GM12874 (cell line): ENCODE measurements around the gene SLC13A2.
A peak's percentile ranks its signal among the peaks of the same experiment; 100 is the strongest.

Source experiments
- TF ChIP-seq, protein P1 (sequence below): IDR thresholded peaks from 2 replicates; pipeline ENCODE4 v1.5.1; 2011; ENCODE audit warnings: low read depth, mild to moderate bottlenecking, control low read depth, low read length, moderate library complexity; ENCODE audit not compliant: insufficient read depth

SLC13A2 gene

DNA sequence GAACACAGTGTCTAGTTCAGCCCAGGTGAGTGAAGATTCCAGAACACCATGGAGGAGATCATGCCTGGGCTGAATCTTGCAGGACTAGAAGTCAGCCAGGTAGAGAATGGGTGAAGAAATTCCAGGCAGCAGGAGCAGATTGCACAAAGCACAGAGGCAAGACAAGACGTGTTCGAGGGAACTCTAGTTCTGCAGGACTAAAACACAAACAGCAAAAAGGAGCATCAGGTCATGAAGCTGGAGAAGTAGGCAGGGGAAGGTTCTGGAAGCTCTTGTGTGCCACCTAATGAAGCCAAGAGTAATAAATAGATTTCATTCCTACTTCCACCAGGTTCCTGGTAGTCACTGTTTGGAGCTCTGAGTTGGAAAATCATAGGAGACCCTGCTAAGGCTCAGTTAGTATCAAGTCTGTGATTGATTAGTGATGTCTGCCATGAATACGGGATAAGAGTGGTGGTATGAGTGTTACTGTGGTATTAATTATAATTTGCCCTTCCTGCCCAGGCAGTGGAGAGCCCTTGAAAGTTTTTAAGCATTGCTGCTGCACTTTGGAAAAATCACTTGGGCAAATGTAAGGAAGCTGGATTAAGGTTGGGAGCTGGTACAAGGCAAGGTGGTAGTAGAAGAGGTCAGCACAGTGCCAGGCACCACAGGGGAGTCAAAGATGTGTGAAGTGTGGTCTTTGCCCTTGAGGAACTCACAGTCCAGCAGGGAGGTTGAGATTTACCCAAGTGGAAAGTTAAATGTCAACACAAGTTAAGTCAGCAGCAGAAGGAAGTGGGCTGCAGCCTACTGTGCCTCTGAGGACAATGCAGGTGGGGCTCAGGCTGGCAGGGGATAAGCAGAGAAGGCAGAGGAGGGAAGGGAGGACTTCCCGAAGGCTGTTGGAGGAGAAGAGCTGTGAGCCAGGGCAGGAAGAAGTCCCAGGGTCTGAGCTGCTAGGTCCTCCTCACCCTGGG is 19.2 kb downstream of the SLC13A2 start:
- TF ChIP-seq, protein P1, sequence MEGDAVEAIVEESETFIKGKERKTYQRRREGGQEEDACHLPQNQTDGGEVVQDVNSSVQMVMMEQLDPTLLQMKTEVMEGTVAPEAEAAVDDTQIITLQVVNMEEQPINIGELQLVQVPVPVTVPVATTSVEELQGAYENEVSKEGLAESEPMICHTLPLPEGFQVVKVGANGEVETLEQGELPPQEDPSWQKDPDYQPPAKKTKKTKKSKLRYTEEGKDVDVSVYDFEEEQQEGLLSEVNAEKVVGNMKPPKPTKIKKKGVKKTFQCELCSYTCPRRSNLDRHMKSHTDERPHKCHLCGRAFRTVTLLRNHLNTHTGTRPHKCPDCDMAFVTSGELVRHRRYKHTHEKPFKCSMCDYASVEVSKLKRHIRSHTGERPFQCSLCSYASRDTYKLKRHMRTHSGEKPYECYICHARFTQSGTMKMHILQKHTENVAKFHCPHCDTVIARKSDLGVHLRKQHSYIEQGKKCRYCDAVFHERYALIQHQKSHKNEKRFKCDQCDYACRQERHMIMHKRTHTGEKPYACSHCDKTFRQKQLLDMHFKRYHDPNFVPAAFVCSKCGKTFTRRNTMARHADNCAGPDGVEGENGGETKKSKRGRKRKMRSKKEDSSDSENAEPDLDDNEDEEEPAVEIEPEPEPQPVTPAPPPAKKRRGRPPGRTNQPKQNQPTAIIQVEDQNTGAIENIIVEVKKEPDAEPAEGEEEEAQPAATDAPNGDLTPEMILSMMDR: no peak

DNA sequence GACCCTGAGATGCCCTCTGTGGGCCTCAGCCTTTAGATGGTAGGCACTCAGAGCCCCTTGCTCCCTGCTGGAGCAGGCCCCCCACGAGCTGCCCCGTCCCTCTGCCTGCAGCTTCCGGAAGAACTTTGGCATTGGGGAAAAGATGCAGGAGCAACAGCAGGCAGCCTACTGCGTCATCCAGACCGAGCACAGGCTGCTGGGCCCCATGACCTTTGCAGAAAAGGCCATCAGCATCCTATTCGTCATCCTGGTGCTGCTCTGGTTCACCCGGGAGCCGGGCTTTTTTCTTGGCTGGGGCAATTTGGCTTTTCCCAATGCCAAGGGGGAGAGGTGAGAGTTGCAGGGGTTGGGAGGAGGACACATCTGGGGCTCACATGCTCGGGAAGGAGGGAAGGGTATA is 20.0 kb downstream of the SLC13A2 start:
- TF ChIP-seq, protein P1: no peak

- TF ChIP-seq, protein P1: peak; percentile 95
Observed at GRCh38 chr17:28494445-28495188, 21.2 kb downstream of the SLC13A2 start.

DNA sequence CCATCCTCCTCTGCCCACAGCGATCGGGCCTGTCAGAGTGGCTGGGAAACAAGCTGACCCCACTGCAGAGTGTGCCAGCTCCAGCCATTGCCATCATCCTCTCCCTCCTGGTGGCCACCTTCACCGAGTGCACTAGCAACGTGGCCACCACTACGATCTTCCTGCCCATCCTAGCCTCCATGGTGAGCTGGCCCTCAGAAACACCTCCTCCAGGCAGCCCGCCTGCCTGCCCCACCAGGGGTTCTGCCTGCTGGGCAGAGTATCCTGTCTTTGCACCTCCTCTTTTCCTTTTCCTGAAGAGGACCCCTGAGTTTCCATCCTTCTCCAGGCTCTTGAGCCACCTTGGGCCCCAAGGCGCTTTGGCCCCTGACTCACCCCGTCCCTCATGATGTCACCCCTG is 22.2 kb downstream of the SLC13A2 start:
- TF ChIP-seq, protein P1: no peak

DNA sequence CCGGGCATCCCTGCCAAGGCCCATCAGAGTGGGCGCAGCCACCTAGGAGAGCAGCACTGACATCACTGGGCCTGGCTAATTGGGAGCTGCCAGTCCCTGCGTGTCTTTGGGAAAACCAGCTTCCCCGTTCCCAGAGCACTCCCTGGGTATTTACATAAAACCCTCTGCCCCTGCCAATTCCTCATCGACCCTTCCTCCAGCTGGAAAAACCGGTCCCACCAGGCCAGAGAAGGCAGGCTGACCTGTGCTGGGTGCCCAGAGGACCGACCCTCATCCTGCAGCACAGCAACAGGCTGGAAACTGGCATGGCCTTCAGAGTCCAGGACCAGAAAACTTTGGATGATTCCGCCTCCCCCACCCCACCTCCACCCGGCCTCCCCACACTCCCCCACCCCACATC is 24.5 kb downstream of the SLC13A2 start:
- TF ChIP-seq, protein P1: no peak

DNA sequence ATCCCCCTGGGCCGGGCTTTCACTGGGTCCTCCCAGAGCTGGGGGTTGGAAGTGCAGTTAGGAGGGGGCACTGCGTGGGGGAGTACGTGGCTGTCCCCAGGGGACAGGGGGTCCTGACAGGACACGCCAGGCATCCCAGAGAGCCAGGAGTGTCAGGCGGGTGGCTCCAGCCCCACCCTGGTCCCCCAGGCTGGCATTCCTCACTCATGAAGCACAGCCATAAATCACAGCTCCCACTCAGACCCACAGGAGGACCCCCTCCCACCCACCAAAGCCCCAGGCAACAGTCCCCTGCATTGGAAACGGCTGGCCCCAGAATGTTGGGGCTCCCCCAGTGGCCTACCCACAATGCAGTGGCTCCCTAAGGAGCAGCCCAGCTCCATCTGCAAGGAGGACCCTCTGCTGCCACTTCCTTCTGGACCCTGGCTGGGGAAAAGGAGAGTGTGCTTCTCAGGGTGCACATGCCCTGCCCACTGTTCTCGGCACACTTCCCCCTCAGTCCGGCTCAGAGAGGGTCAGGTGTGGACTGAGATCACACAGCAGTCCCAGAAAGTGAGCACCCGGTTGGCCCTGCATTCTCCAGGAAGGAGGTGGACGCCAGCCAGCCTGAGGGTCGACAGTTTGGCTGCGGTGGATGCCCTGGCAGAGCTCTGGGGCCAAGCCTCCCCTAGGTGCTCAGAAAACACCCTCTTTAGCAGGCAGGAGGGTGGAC is 25.4 kb downstream of the SLC13A2 start:
- TF ChIP-seq, protein P1: no peak

- TF ChIP-seq, protein P1: no peak
Observed at GRCh38 chr17:28499364-28499664, 25.9 kb downstream of the SLC13A2 start.
